Body of pancreas (tissue), 4 donors: ENCODE measurements around the gene UGT1A6. TPM values are rescaled to one million over a fixed set of nuclear protein-coding genes. Genes with fewer than 3 reads are reported as not detected.
"Not testable (repeated sequence)": the region's sequence is repeated elsewhere in the genome, so short reads cannot be mapped to it uniquely, and the experiment has no call there.

ENCODE experiments used
- ATAC-seq: fragments of 150-250 bp; one replicate; pipeline ENCODE4 v1.9.1; 2016
- DNase-seq, 4 donors: peaks; one replicate each; pipeline ENCODE4 v3.0.0-alpha.2; 2019
- H3K27ac ChIP-seq, 4 donors: fragments of 200-600 bp; sonication (generic); 1 replicate in 3 of 4; 2 replicates in 1 of 4; pipeline versions ENCODE4 v1.5.1 to v1.6.1; 2016 to 2019; ENCODE audit warnings: mild to moderate bottlenecking in 1 of 4, mixed read lengths in 1 of 4, moderate library complexity in 1 of 4
- H3K27me3 ChIP-seq, 2 donors: fragments of 200-600 bp; sonication (generic); one replicate each; pipeline ENCODE4 v1.6.0; 2016; ENCODE audit warnings: mild to moderate bottlenecking in 1 of 2
- H3K36me3 ChIP-seq, 2 donors: fragments of 200-600 bp; sonication (generic); replicated peaks in 1 of 2; 2 replicates each; pipeline ENCODE4 v1.5.1; 2016; ENCODE audit warnings: low read depth in 2 of 2; ENCODE audit not compliant: insufficient read depth in 1 of 2
- H3K4me1 ChIP-seq: fragments of 200-600 bp; sonication (generic); one replicate; pipeline ENCODE4 v1.6.0; 2016
- H3K4me3 ChIP-seq, 2 donors: fragments of 200-600 bp; sonication (generic); 1 replicate in 1 of 2; 2 replicates in 1 of 2; pipeline ENCODE4 v1.5.1; 2016 to 2019
- H3K9me3 ChIP-seq, 3 donors: fragments of 200-600 bp; sonication (generic); 1 replicate in 2 of 3; 2 replicates in 1 of 3; pipeline ENCODE4 v1.5.1; 2016
- POLR2A ChIP-seq, 3 donors: fragments of 450-650 bp; IDR thresholded peaks; one replicate each; pipeline ENCODE4 v1.6.1; 2016; ENCODE audit warnings: antibody characterized with exemption in 3 of 3, mild to moderate bottlenecking in 2 of 3
- WGBS, 2 donors: methylation state at CpG; one replicate each; pipeline ENCODE4 v1.1.5; 2017; 5-methylcytosine and 5-hydroxymethylcytosine counted together
- intact Hi-C: fragments of 100-400 bp; cut with DNase I; formaldehyde crosslinking; loops from one replicate; pipeline ENCODE4 v1.15.1; 2023
- total RNA-seq, 2 donors: library from RNA; depleted of rRNA; stranded (reverse); fragments of >200 nt; gene quantifications; one replicate each; pipeline ENCODE4 v1.1.0, GENCODE V29; 2016
- TF ChIP-seq, protein P1 (sequence below), 7 experiments: fragments of 450-650 bp in 4 of 7; fragments of 200-600 bp in 3 of 7; sonication (generic) in 3 of 7; IDR thresholded peaks; one replicate each; pipeline ENCODE4 v1.5.1; 2016 to 2019; ENCODE audit warnings: antibody characterized with exemption in 7 of 7

Gene UGT1A6
- total RNA-seq, 2 donors from 2014 or later, result 0.33 TPM; not detected in 1

DNA sequence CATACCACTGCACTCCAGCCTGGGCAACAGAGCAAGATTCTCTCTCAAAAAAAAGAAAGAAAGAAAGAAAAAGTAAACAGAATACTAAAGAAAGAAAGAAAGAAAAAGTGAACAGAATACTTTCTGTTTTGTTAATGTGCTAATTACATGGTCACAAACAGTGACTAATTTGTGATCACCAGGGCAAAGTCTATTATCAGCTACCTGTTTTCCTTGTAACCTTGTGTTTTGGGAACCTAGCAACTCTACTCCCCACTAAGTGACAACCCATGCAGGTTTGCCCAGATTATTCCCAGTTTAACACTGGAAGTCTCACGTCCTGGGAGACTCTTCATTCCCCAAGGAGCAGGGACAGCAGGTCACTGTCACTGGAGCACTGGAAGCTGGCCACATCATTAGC is 37.6 kb upstream of the UGT1A6 start:
- WGBS, 2 donors, result 28 to 29% methylated on average over 1 of the region's 1 CpG
- H3K4me1 ChIP-seq, result no peaks in the 10 kb centered on the region
- no peaks in the 10 kb centered on the region for H3K36me3 ChIP-seq
- DNase-seq (no peak), ATAC-seq (no peak)
- no peak overlapping the region for H3K27ac ChIP-seq
- intact Hi-C loops, result no loop called here
- no peaks in the 10 kb centered on the region for H3K27me3 ChIP-seq
- H3K9me3 ChIP-seq, result no peaks in the 10 kb centered on the region
- TF ChIP-seq, protein P1, sequence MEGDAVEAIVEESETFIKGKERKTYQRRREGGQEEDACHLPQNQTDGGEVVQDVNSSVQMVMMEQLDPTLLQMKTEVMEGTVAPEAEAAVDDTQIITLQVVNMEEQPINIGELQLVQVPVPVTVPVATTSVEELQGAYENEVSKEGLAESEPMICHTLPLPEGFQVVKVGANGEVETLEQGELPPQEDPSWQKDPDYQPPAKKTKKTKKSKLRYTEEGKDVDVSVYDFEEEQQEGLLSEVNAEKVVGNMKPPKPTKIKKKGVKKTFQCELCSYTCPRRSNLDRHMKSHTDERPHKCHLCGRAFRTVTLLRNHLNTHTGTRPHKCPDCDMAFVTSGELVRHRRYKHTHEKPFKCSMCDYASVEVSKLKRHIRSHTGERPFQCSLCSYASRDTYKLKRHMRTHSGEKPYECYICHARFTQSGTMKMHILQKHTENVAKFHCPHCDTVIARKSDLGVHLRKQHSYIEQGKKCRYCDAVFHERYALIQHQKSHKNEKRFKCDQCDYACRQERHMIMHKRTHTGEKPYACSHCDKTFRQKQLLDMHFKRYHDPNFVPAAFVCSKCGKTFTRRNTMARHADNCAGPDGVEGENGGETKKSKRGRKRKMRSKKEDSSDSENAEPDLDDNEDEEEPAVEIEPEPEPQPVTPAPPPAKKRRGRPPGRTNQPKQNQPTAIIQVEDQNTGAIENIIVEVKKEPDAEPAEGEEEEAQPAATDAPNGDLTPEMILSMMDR (IDR thresholded peaks at IDR 0.05), result no peak
- TF ChIP-seq POLR2A (IDR thresholded peaks at IDR 0.05), result no peak
- no peak overlapping the region for H3K4me3 ChIP-seq

DNA sequence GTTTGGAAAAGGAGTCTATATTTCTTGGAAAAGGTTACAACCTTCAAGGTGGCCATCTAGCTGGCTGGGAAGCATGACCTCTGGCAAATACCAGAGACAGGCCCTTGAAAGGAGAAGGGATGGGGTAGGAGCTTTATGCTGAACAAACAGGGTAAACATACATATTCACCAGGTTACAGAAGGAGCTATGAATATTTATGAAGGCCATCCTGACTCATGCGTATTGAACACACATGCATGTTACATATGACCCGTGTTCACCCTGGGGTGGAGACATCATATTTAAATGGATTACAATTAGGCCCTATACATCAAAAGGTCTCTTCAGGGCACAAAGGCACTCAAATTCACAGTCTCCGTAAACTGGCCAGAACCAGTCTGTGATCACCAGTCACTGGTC is 36.7 kb upstream of the UGT1A6 start:
- H3K27me3 ChIP-seq, H3K27ac ChIP-seq, intact Hi-C loops, ATAC-seq, H3K4me3 ChIP-seq, H3K4me1 ChIP-seq, H3K9me3 ChIP-seq, H3K36me3 ChIP-seq, DNase-seq: not testable (repeated sequence)
- 77 to 83% methylated on average over 3 of the region's 3 CpGs for WGBS, 2 donors

DNA sequence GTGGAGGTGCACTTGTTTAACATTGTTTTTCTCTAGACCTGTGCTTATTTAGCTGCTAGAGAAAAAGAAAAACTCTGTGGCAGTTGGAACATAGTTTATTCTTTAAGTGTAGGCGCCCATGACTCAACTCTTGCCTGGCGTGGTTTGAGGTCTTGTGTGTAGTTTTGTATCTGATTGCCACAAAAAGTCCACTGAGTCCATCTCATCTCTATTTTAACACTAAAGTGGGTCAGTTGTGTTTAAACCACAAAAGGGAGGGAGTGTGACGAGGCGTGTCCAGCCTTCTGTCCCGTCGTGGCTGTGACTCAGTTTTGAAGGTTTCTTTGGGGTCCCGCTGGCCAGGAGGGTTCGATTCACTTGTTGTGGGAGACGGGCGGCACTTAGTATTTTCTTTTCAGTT is 36.2 kb upstream of the UGT1A6 start:
- H3K4me3 ChIP-seq, result no peak overlapping the region
- ATAC-seq (no peak), DNase-seq (no peak)
- no peak for TF ChIP-seq POLR2A (IDR thresholded peaks at IDR 0.05)
- TF ChIP-seq, protein P1 (IDR thresholded peaks at IDR 0.05), result no peak
- H3K4me1 ChIP-seq, result no peaks in the 10 kb centered on the region
- intact Hi-C loops, result no loop called here
- no peak overlapping the region for H3K27ac ChIP-seq
- no peaks in the 10 kb centered on the region for H3K27me3 ChIP-seq
- 75% methylated on average over 10 of the region's 10 CpGs for WGBS, 2 donors
- no peaks in the 10 kb centered on the region for H3K9me3 ChIP-seq
- no peaks in the 10 kb centered on the region for H3K36me3 ChIP-seq

DNA sequence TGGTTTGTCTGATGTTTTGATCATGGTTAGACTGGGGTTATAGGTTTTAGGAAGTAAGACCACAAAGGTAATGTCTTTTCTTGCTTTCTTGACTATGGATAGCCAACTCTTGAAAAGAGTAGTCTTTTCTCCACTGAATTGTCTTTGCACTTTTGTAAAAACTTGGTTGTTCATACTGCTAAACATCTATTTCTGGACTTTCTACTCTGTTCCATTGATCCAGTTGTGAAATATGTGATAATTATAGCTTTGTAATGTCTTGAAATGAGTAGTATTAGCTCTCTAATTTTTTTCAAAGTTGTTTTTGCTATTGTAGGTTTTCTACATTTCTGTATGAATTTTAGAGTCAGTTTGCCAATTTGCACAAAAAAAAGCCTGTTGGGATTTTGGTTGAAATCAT is 34.1 kb upstream of the UGT1A6 start:
- no peaks in the 10 kb centered on the region for H3K9me3 ChIP-seq
- TF ChIP-seq POLR2A (IDR thresholded peaks at IDR 0.05), result no peak
- TF ChIP-seq, protein P1 (IDR thresholded peaks at IDR 0.05), result no peak
- H3K27ac ChIP-seq, result no peak overlapping the region
- H3K4me3 ChIP-seq, result no peak overlapping the region
- no peaks in the 10 kb centered on the region for H3K27me3 ChIP-seq
- H3K36me3 ChIP-seq, result no peaks in the 10 kb centered on the region
- intact Hi-C loops, result no loop called here
- ATAC-seq (no peak), DNase-seq (no peak)
- H3K4me1 ChIP-seq, result no peaks in the 10 kb centered on the region

DNA sequence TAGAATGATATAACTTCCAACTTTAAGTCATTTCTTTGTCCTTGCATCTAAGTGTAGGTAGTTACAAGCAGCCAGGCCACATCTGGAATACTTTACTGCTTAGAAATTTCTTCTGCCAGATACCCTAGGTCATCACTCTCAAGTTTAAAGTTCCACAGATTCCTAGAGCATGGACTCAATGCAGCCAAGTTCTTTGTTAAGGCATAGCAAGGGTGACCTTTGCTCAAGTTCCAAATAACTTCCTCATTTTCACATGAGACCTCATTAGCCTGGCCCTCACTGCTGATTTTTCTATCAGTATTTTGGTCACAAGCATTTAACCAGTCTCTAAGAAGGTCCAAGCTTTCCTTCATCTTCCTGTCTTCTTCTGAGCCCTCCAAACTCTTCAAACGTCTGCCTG is 28.8 kb upstream of the UGT1A6 start:
- ATAC-seq (no peak), DNase-seq (no peak)
- no peaks in the 10 kb centered on the region for H3K9me3 ChIP-seq
- intact Hi-C loops, result no loop called here
- no peaks in the 10 kb centered on the region for H3K36me3 ChIP-seq
- no peak for TF ChIP-seq POLR2A (IDR thresholded peaks at IDR 0.05)
- TF ChIP-seq, protein P1 (IDR thresholded peaks at IDR 0.05), result no peak
- 15 to 19% methylated on average over 1 of the region's 1 CpG for WGBS, 2 donors
- no peaks in the 10 kb centered on the region for H3K4me1 ChIP-seq
- H3K27me3 ChIP-seq, result no peaks in the 10 kb centered on the region
- H3K4me3 ChIP-seq, result no peak overlapping the region
- H3K27ac ChIP-seq, result no peak overlapping the region
